IPS DF 19.7 (cell line): ENCODE results near the gene KLF6.

Experiments
- DNase-seq: peaks from one replicate; pipeline ENCODE4 v3.0.0-alpha.2; 2013; ENCODE audit warnings: low read depth, low spot score

KLF6 gene

GRCh38 chr10:3774814-3775695, 10.0 kb downstream of the KLF6 start:
- DNase-seq: no peak

DNA sequence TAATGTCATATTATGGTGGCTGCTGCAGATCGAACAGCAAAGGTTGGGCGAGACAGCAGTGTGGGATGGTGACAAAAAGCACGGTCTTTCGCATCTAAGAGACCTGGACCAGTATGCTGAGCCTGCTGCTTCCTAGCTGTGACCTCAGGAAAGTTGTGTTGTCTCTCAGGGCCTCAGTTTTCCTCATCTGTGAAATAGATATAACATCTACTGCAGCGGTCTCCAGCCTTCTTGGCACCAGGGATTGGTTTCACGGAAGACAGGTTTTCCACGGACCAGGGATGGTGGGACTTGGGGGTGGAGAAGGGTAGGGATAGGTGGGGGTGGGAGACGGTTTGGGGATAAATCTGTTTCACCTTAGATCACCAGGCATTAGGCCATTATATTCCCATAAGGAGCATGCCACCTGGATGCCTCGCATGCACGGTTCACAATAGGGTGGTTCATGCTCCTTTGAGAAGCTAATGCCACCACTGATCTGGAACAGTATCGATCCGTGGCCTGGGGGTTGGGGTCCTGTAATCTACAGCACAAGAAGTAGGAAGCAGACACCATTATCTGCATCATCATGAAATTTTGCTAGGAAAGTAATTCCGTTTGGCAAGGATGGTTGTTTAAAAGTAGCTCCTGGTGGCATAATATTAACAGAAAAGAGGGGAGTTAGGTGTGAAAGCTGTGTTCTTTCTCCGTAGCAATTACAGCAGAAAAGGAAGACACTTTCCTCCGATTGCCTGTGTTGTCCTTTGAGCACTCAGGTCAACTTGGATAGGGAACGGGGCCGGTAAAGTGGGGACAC, 10.8 kb downstream of the KLF6 start:
- DNase-seq: no peak

DNA sequence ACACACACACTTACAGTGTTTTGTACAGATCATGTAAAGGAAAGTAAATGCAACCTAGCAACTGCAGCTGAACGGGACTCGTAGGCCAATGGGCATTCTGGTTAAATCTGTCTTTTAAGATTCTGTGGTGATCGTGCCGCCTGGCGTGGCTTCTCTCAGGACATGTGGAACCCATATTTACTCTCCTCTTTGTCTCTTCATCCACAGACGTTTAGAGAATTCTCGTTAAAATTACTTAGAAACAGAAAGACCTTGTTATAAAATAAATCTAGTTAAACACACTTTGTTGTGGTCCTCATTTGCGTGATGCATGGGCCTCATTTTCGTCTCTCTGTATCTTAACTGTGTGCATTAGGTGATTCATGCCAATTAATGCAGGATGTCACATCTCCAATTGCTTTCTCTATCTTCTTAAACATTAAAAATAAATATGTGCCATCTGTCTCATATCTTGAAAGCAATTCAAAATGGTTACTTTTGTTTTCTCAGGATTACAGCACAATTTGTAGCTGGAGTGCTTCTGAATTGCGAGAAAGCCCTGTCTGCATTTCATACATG, 11.5 kb downstream of the KLF6 start:
- DNase-seq: no peak

- no peak for DNase-seq
These were observed 12.4 kb downstream of the KLF6 start for GRCh38 chr10:3772361-3773171.

DNA sequence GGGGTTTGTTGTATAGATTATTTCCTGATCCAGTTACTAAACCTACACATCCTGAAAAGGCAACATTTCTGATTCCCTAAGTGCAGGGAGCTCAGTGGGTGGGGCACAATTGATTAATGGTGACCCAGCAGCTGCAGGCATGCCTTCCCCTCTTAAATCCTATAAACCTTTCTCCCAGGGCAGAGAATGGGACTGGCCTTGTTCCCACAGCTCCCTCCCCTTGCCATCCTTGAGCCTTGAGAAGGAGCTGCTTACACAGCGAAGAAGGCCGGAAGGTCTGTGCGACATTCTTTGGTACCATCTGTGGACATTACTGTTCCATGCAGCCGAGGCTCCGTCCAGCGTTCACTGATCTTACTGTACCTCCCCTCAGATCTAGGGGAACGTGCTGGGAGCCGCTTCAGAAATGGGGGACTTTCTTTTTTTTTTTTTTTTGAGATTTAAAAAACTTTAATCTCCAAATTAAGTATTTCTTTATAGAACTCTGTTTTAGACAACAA, 14.3 kb downstream of the KLF6 start:
- DNase-seq: no peak

GRCh38 chr10:3769556-3769955, 15.5 kb downstream of the KLF6 start:
- no peak for DNase-seq

DNA sequence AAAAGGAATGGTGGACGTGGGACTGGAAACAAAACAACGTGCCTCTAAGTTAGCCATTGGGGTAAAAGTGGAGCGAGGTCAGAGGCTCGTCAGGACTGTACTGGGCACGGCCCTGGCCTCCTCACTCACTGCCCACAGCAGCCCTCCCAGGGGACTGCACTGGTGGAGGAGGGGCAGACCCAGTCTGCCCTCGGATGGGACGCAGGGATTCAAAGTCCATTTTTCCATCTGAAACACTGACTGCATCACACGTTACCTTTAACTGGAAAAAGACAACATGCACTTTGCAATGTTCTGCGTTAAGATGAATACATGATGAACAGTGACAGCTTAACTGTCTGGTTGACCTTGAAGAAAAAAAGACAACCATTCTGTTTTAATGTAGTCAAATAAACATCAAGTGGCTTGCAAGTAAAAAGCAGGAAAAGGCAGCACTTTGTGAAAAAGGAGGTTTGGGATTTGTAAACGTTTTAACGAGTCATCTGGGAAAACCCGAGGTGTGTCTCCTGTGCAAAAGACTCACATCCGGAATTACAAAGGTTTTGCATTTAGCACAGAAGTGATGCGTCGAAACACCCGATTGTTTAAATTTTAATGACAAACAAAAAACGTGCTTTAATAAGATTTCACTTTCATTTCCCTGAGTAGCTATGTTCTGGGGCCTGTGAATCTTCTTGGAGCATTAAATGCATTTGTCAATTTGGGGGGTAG, 18.8 kb downstream of the KLF6 start:
- DNase-seq: no peak

GRCh38 chr10:3765146-3765545, 19.9 kb downstream of the KLF6 start:
- no peak for DNase-seq

DNA sequence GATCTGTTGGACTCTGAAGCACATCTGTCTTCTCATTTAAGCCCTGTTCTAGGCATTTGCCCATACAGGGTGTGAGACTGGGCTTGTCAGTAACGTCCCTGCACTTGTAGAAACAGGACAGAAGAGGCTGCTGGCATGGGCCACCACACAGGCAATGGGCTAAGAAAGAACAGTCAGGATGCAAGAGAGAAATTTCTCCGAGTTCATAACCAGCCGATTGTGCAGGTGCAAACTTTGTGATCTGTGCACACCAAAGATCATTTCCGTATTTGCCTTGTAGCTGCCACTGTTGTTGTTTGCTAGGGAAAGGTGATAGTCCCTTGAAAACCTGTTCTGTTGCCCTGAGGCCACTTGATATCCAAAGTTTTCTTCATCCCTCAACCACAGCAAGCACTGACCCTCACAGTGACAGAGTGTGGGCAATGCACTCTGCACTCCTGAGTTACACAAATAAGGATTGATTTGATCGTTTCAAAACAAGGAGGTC, 20.3 kb downstream of the KLF6 start:
- no peak for DNase-seq

DNA sequence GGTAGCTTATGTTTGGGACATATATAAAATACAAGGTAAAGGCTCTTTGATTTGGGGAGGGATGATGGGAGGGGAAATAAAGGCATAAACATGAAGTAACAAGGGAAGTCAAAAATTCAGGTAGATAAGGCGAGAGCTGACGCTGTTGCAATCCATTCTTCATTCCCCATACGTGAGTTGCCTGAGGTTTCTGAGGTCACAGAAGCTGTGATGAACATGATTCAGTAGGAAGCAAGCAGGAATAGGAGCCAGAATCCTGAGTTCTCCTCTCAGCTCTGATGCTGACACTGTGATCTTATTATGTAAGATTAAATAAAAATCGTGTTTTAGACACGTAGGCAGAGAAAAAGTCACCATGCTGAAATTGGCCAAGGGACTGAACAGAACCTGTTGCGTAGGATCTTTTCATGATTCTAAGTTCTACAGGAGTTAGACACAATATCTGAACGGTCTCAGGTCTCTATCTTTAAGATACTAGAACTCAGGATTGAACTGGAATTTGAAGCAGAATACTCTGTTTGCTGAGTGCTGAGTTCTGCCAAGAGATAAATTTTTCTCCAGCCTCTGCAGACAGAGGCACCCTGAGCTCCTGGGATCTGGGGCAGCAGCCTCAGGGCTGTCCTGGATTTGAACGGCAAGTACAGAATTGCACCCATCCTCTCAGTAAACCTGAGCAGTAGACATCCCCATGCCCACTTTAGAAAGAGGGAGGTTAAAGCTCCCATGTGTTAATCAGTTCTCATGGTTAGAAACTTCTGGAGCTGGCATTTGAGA, 21.0 kb downstream of the KLF6 start:
- no peak for DNase-seq

- no peak for DNase-seq
These were observed 22.0 kb downstream of the KLF6 start for GRCh38 chr10:3763035-3763456.

GRCh38 chr10:3762309-3762708, 22.7 kb downstream of the KLF6 start:
- no peak for DNase-seq

- DNase-seq: peak; percentile 61
These were observed 23.1 kb downstream of the KLF6 start for GRCh38 chr10:3761904-3762303.

GRCh38 chr10:3761021-3761686, 23.9 kb downstream of the KLF6 start:
- no peak for DNase-seq

DNA sequence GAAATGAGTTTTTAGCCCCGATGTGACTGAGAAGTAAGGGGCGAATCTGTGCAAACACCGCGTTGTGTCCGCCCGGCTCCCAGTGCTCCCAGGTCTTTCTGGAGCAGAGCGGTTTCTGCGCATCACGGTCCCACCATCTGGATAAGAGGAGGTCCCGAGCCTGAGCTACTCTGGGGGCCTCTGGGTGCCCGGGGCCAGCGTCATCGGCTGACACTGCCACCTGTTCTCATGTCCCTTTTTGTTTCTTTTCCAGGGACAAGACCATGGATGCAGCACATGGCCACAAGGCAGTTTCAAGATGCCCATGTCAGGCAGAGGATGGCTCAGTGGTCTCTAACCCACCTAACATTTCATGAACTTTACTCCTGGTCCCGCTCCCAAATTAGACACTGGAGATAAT, 24.9 kb downstream of the KLF6 start:
- DNase-seq: no peak

GRCh38 chr10:3759397-3759796, 25.6 kb downstream of the KLF6 start:
- DNase-seq: no peak

- no peak for DNase-seq
These were observed 26.5 kb downstream of the KLF6 start for GRCh38 chr10:3758491-3758970.

DNA sequence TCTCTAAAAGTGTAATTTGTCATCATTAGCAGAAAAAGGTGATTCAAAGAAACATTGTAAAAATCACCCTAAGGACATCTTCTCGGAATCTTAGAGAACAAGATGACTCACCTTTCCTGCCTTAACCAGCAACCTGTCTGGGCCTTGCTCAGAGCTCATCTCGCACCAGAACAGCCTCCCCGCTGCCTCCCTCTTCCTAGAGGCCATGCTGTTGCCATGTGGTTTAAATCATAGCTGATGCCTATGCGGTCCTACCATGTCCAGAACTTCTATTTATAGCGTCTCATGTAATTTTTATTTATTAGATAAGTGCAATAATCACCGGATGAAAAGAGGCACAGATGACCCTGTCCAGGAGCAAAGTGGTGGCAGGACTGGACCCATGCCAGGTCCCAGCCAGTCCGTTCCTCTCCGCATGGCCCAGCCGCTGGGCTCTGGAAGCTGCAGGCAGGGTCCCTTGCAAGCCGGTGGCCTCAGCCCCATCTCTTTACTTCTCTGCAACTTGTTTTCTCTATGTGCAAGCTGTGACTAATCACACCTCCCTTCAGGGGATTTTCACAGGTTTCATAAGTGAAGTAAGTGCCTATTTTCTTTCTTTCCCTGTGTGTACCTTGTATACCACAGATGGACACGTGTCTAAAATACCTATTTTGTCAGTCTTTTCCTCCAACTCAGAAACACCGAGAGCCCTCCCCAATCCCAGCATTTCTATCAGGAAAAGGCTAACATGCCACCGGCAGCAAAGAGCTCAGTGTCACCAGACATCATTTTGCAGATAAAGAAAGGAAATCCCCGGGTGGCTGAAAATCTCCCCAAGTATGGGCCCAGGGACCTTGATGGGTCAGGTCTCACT, 27.1 kb downstream of the KLF6 start:
- DNase-seq: no peak
